ENCODE results near the gene DEXI.

GRCh38 chr16:10888320-10888937 is 53.8 kb downstream of the DEXI start:
- TF ChIP-seq, protein P1, sequence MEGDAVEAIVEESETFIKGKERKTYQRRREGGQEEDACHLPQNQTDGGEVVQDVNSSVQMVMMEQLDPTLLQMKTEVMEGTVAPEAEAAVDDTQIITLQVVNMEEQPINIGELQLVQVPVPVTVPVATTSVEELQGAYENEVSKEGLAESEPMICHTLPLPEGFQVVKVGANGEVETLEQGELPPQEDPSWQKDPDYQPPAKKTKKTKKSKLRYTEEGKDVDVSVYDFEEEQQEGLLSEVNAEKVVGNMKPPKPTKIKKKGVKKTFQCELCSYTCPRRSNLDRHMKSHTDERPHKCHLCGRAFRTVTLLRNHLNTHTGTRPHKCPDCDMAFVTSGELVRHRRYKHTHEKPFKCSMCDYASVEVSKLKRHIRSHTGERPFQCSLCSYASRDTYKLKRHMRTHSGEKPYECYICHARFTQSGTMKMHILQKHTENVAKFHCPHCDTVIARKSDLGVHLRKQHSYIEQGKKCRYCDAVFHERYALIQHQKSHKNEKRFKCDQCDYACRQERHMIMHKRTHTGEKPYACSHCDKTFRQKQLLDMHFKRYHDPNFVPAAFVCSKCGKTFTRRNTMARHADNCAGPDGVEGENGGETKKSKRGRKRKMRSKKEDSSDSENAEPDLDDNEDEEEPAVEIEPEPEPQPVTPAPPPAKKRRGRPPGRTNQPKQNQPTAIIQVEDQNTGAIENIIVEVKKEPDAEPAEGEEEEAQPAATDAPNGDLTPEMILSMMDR (IDR thresholded peaks at IDR 0.05; ENCODE audit: low read depth, low read length, poor library complexity, severe bottlenecking), result no peak
- no peak for TF ChIP-seq EZH2phosphoT487 (IDR thresholded peaks at IDR 0.05; ENCODE audit: borderline replicate concordance, low read length)
